PC-3 (cell line): Measurements from ENCODE around the gene MED22. TPM values are rescaled to one million over a fixed set of nuclear protein-coding genes. Genes with fewer than 3 reads are reported as not detected.

Source experiments
- ATAC-seq: fragments of 200-7000 bp; cut with Tn5 transposase; 2 replicates; pipeline ENCODE4 v1.9.1; 2020; ENCODE audit warnings: mild to moderate bottlenecking, moderate library complexity
- BruUV-seq: library from RNA; stranded (reverse); fragments of 400-500 nt; replicated peaks from 2 replicates; lab custom pipeline; 2021; lab: Mats Ljungman, UMichigan
- CTCF ChIA-PET: fragments of 300-600 bp; sonication (Branson Sonifier 250); formaldehyde crosslinking; loops from one replicate; lab custom pipeline; 2022; ENCODE audit warnings: antibody characterized with exemption; lab: Charles Lee
- POLR2A ChIA-PET: fragments of 300-600 bp; sonication (Branson Sonifier 250); formaldehyde crosslinking; loops from one replicate; lab custom pipeline; 2022; ENCODE audit warnings: antibody characterized with exemption; ENCODE audit not compliant: unreplicated experiment; lab: Charles Lee
- DNase-seq: peaks from one replicate; pipeline ENCODE4 v3.0.0-alpha.2; 2015
- H2AFZ ChIP-seq: fragments of 300-600 bp; sonication (generic); 2 replicates; pipeline ENCODE4 v1.6.0; 2016; ENCODE audit warnings: antibody characterized with exemption, low read length
- H3F3A ChIP-seq: fragments of 300-600 bp; sonication (generic); one replicate; pipeline ENCODE4 v1.6.0; 2017; ENCODE audit warnings: antibody characterized with exemption, low read length, control low read depth, mild to moderate bottlenecking; ENCODE audit not compliant: unreplicated experiment
- H3K27ac ChIP-seq: fragments of 300-600 bp; sonication (generic); 2 replicates; pipeline ENCODE4 v1.5.1; 2016; ENCODE audit warnings: mild to moderate bottlenecking, low read length
- H3K27me3 ChIP-seq: fragments of 300-600 bp; sonication (generic); 2 replicates; pipeline ENCODE4 v1.6.1; 2016; ENCODE audit warnings: low read length, mixed read lengths
- H3K36me3 ChIP-seq: fragments of 300-600 bp; sonication (generic); 2 replicates; pipeline ENCODE4 v1.6.1; 2016; ENCODE audit warnings: low read depth, mixed run types, low read length, mixed read lengths
- H3K4me1 ChIP-seq: fragments of 300-600 bp; sonication (generic); 2 replicates; pipeline ENCODE4 v1.5.1; 2016; ENCODE audit warnings: low read length; ENCODE audit not compliant: insufficient read depth
- H3K4me2 ChIP-seq: fragments of 300-600 bp; sonication (generic); 2 replicates; pipeline ENCODE4 v1.6.0; 2016; ENCODE audit warnings: low read length
- H3K4me3 ChIP-seq: fragments of 300-600 bp; sonication (generic); 2 replicates; pipeline ENCODE4 v1.5.1; 2016; ENCODE audit warnings: mild to moderate bottlenecking, low read length, mixed read lengths
- H3K79me2 ChIP-seq: fragments of 300-600 bp; sonication (generic); 2 replicates; pipeline ENCODE4 v1.6.1; 2017; ENCODE audit warnings: low read length, mixed read lengths
- H3K9ac ChIP-seq: fragments of 300-600 bp; sonication (generic); 2 replicates; pipeline ENCODE4 v1.6.0; 2016; ENCODE audit warnings: mild to moderate bottlenecking, low read length
- H3K9me2 ChIP-seq: fragments of 300-600 bp; sonication (generic); replicated peaks from 2 replicates; pipeline ENCODE4 v1.6.1; 2016; ENCODE audit warnings: mixed run types, low read length, mixed read lengths
- H3K9me3 ChIP-seq: fragments of 300-600 bp; sonication (generic); 2 replicates; pipeline ENCODE4 v1.6.1; 2016; ENCODE audit warnings: low read length, mixed read lengths
- H4K20me1 ChIP-seq: fragments of 300-600 bp; sonication (generic); 2 replicates; pipeline ENCODE4 v1.6.1; 2016; ENCODE audit warnings: low read length, mixed read lengths
- CTCF ChIP-seq: fragments of 300-600 bp; sonication (generic); conservative IDR thresholded peaks from 2 replicates; pipeline ENCODE4 v1.5.1; 2017; ENCODE audit warnings: antibody characterized with exemption, low read depth, mild to moderate bottlenecking, low read length
- EZH2 ChIP-seq: fragments of 300-600 bp; sonication (generic); IDR thresholded peaks from one replicate; pipeline ENCODE4 v1.6.1; 2017; ENCODE audit warnings: antibody characterized with exemption, mild to moderate bottlenecking, low read length; ENCODE audit not compliant: unreplicated experiment
- EZH2phosphoT487 ChIP-seq: fragments of 300-600 bp; sonication (generic); IDR thresholded peaks from 2 replicates; pipeline ENCODE4 v1.6.1; 2018; ENCODE audit warnings: mild to moderate bottlenecking, antibody characterized with exemption, low read length, borderline replicate concordance
- intact Hi-C: fragments of 100-400 bp; cut with micrococcal nuclease; formaldehyde crosslinking; loops from 2 replicates; pipeline ENCODE4 v1.9.0; 2023
- total RNA-seq: library from RNA; depleted of rRNA; stranded (reverse); fragments of >200 nt; gene quantifications from 2 replicates; pipeline ENCODE4 v1.2.3, GENCODE V29; 2014

MED22 gene
- total RNA-seq, 1 experiment from 2014 or later, result 20.5 TPM

DNA sequence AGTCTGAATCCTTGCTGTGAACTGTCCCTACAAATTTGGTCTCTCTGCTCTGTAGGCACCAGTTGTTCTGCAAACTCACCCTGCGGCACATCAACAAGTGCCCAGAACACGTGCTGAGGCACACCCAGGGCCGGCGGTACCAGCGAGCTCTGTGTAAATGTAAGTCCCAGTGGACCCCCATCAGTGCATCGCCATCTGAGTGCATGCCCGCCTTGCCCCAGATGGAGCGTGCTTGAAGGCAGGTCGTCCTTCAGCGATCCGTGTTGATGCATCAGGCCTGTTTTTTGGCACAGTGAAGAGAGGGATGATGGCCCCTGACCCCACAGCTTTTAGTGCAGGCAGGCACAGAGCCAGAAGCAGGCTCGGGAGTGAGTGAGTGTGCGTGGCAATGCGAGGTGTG, 9.7 kb upstream of the MED22 start:
- no peaks in the 10 kb centered on the region for H3K9me3 ChIP-seq
- peaks cover 3% of the 10 kb centered on the region for H3K36me3 ChIP-seq
- no peak overlapping the region for H2AFZ ChIP-seq
- H3K79me2 ChIP-seq, result peaks cover 39% of the 10 kb centered on the region
- DNase-seq, result no peak
- H3K4me3 ChIP-seq, result peak overlapping the region; percentile 89
- ATAC-seq, result no peak
- TF ChIP-seq CTCF, result no peak
- no peak for TF ChIP-seq EZH2
- no peak for TF ChIP-seq EZH2phosphoT487
- intact Hi-C loops, result loop anchor here (5.0 kb wide), 1 partner anchor 130 kb away; no protein-coding TSS in a partner anchor
- ChIA-PET POLR2A (no interaction called here), CTCF (no interaction called here)
- H3K4me2 ChIP-seq, result peak overlapping the region; percentile 86
- peaks cover 7% of the 10 kb centered on the region for H3F3A ChIP-seq
- peaks cover 11% of the 10 kb centered on the region for H3K4me1 ChIP-seq
- no peaks in the 10 kb centered on the region for H4K20me1 ChIP-seq
- H3K27me3 ChIP-seq, result no peaks in the 10 kb centered on the region
- no peak overlapping the region for H3K27ac ChIP-seq
- BruUV-seq, result no TSS peak
- H3K9me2 ChIP-seq, result no peaks in the 10 kb centered on the region
- no peak overlapping the region; the same call in 1 of the 2 replicates for H3K9ac ChIP-seq

DNA sequence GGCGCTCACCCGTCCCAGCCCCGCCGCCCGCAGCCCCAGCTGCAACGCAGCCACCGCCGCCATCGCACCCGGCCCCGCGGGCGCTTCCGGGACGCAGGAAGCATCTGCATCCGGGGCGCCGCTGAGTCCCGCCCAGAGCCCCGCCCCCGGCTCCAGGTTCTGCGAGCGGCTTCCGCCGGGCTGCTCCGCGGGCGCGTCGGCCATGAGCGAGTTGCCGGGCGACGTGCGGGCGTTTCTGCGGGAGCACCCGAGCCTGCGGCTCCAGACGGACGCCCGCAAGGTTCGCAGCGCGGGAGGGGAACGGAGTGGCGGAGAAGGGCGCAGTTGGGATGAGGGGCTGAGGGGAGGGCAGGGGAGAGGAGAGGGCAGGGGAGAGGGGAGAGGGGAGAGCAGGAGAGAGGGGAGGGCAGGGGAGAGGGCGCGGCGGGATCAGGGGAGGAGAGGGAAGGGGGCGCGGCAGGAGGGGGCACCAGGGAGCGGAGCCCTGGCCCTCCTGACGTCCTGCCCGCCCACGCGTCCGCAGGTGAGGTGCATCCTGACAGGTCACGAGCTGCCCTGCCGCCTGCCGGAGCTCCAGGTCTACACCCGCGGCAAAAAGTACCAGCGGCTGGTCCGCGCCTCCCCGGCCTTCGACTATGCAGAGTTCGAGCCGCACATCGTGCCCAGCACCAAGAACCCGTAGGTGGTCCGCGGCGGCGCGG, 8.6 kb upstream of the MED22 start, which contains the start of the genes SURF1 and SURF2:
Gene SURF1 (minus strand): TSS at position 97 of the 701 bp plus-strand sequence. CDS start 34 bp downstream, at position 63.
Gene SURF2 (plus strand): TSS at position 160 of the 701 bp plus-strand sequence. CDS start 43 bp downstream, at position 203.
- POLR2A ChIA-PET, result interaction anchor here (1.1 kb wide), 1 partner anchor 10 kb away, joined by 4 read pairs; no protein-coding TSS in a partner anchor
- DNase-seq (peak; percentile 74), ATAC-seq (peak; percentile 76)
- H4K20me1 ChIP-seq, result 0 out of 2 replicates have a peak, but pooled peaks cover 4% of the 10 kb centered on the region
- H3K9ac ChIP-seq, result peak within 1 kb of the TSS; percentile 79
- H3K79me2 ChIP-seq, result peaks cover 39% of the 10 kb centered on the region
- peaks cover 7% of the 10 kb centered on the region for H3F3A ChIP-seq
- H3K36me3 ChIP-seq, result peaks cover 12% of the 10 kb centered on the region
- H3K4me3 ChIP-seq, result peak within 1 kb of the TSS; percentile 89
- TF ChIP-seq EZH2 (no peak), EZH2phosphoT487 (no peak), CTCF (no peak)
- H3K4me1 ChIP-seq, result peaks cover 11% of the 10 kb centered on the region
- no peaks in the 10 kb centered on the region for H3K27me3 ChIP-seq
- no peak within 1 kb of the TSS for H3K27ac ChIP-seq
- H3K9me2 ChIP-seq, result no peaks in the 10 kb centered on the region
- H2AFZ ChIP-seq, result peak within 1 kb of the TSS; percentile 61; the same call in 1 of the 2 replicates
- no peaks in the 10 kb centered on the region for H3K9me3 ChIP-seq
- CTCF ChIA-PET, result interaction anchor here (0.7 to 1.0 kb wide), 2 partner anchors 69 to 129 kb away, joined by 3 to 8 read pairs; no protein-coding TSS in a partner anchor
- no TSS peak for BruUV-seq
- intact Hi-C loops, result loop anchor here (5.0 kb wide), 1 partner anchor 131 kb away; no protein-coding TSS in a partner anchor
- peak within 1 kb of the TSS; percentile 86 for H3K4me2 ChIP-seq
